SJCRH30 (cell line): Measurements from ENCODE around the gene ARFGAP1. TPM values are rescaled to one million over a fixed set of nuclear protein-coding genes. Genes with fewer than 3 reads are reported as not detected.
A peak's percentile ranks its signal among the peaks of the same experiment; 100 is the strongest.

Source experiments
- DNase-seq, 2 experiments: peaks; one replicate each; pipeline ENCODE4 v3.0.0-alpha.2; 2015 to 2020
- H3K27ac ChIP-seq: fragments of 250-450 bp; sonication (Bioruptor Pico); 2 replicates; pipeline ENCODE4 v1.5.1; 2020; ENCODE audit warnings: mild to moderate bottlenecking, moderate library complexity
- H3K27me3 ChIP-seq: fragments of 250-450 bp; sonication (Bioruptor Pico); 2 replicates; pipeline ENCODE4 v1.5.1; 2020; ENCODE audit warnings: mild to moderate bottlenecking, moderate library complexity
- H3K36me3 ChIP-seq: fragments of 250-450 bp; sonication (Bioruptor Pico); 2 replicates; pipeline ENCODE4 v1.5.1; 2020; ENCODE audit warnings: mild to moderate bottlenecking, moderate library complexity
- H3K4me1 ChIP-seq: fragments of 250-450 bp; sonication (Bioruptor Pico); 2 replicates; pipeline ENCODE4 v1.5.1; 2020; ENCODE audit warnings: mild to moderate bottlenecking, moderate library complexity
- H3K4me3 ChIP-seq: fragments of 250-450 bp; sonication (Bioruptor Pico); 2 replicates; pipeline ENCODE4 v1.5.1; 2020; ENCODE audit warnings: mild to moderate bottlenecking, moderate library complexity
- H3K9me3 ChIP-seq: fragments of 250-450 bp; sonication (Bioruptor Pico); replicated peaks from 2 replicates; pipeline ENCODE4 v1.5.1; 2020; ENCODE audit warnings: mild to moderate bottlenecking, moderate library complexity
- total RNA-seq: library from RNA; depleted of rRNA; stranded (reverse); fragments of >200 nt; shearing (Covaris generic); gene quantifications from 2 replicates; pipeline ENCODE4 v1.2.3, GENCODE V29; 2014

Gene ARFGAP1
- total RNA-seq, 1 experiment from 2014 or later: 96.8 TPM

DNA sequence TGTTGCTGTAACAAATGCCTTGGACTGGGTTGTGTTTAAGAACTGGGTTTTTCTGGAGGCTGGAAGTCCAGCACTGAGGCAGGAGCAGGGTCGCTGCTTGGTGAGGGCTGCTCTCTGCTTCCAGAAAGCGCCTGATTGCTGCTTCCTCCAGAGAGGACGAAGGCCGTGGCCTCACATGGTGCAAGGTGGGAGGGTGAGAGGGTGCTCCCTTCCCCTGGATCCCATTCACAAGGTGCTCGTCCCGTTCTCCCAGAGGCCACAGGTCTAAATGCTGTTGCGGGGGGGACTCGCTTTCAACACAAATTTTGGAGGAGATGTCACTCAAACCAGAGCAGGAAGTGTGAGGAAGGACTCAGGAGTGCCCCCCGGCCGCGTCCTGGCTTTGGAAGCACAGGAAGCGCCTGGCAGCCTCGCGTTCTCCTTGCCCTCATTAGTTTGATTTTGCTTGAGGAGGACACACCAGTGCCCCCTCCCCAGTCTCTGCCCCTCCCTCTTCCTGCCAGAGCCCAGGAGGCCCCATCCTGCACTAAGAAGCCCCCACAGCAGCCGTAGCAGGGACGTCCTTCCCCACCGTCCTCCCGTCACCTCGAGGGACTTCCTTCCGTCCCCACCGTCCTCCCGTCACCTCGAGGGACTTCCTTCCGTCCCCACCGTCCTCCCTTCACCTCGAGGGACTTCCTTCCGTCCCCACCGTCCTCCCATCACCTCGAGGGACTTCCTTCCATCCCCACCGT, 10.7 kb upstream of the ARFGAP1 start:
- H3K9me3 ChIP-seq: no peaks in the 10 kb centered on the region
- H3K27me3 ChIP-seq: peaks cover 60% of the 10 kb centered on the region
- H3K36me3 ChIP-seq: no peaks in the 10 kb centered on the region
- no peak for DNase-seq
- peaks cover 37% of the 10 kb centered on the region for H3K4me1 ChIP-seq
- H3K27ac ChIP-seq: no peak overlapping the region
- H3K4me3 ChIP-seq: no peak overlapping the region

DNA sequence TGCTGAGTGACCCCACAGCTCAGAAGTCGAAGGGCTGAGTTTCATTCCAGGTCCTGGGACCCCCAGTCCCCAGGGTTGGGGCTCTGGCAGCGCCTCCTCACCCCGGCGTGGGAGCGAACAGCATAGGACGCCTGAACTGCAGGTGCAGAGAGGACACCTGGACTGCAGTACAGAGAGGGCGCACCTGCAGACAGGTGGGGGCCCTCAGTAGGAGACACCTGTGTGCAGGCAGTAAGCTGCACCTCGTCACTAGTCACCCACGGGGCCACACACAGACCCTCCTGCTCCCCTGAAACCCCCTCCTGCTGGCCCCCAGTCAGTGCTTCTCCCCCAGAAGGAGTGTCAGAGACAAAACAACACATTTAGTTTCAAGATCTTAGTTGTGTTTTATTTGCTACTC, 9.8 kb upstream of the ARFGAP1 start:
- Histone ChIP-seq H3K27me3 (peaks cover 60% of the 10 kb centered on the region), H3K27ac (no peak overlapping the region), H3K4me1 (peaks cover 46% of the 10 kb centered on the region), H3K9me3 (no peaks in the 10 kb centered on the region), H3K36me3 (no peaks in the 10 kb centered on the region), H3K4me3 (no peak overlapping the region)
- no peak for DNase-seq

DNA sequence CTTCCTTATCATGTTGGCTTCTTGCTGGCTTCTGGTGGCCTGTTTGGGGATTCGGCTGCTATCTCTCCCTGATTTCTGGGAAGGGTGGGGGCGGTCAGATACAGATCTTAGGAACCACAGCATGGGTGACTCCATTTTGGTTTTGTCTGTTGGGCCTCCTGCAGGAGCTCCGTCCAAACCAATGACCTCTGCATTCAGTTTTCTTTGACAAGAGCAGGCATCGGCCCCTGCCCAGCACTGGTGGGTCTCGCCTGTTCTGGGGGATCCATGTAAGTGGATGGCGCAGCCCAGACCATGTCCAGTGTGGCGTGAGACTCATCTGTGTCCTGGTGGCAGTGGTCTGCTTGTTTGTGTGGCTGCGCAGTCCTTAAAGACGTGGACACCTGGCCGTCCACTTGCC, 8.6 kb upstream of the ARFGAP1 start:
- H3K9me3 ChIP-seq: no peaks in the 10 kb centered on the region
- H3K4me3 ChIP-seq: no peak overlapping the region
- DNase-seq: no peak
- H3K27ac ChIP-seq: no peak overlapping the region
- peaks cover 48% of the 10 kb centered on the region for H3K27me3 ChIP-seq
- peaks cover 57% of the 10 kb centered on the region for H3K4me1 ChIP-seq
- no peaks in the 10 kb centered on the region for H3K36me3 ChIP-seq

DNA sequence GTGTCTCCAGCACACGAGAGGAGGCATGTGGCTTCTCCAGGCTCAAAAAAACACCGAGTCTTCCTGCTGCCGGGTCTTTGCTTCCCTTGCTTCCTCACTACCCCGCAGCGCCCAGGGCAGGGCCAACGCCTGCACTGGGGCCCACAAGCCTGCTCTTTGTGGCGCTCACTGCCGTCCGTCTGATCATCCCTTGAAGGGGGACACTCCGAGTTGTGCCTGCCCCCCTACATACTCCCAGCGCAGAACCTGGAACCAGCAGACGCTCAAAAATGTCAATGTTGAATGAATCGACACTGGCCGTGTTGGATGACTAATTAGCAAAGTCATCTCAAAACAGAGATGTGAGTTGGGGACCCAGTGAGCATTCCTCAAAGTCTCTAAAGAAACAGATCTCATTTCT, 8.1 kb upstream of the ARFGAP1 start:
- Histone ChIP-seq H3K27me3 (peaks cover 43% of the 10 kb centered on the region), H3K27ac (no peak overlapping the region), H3K4me3 (no peak overlapping the region), H3K9me3 (no peaks in the 10 kb centered on the region), H3K36me3 (no peaks in the 10 kb centered on the region), H3K4me1 (peaks cover 60% of the 10 kb centered on the region)
- DNase-seq: peak in 1 of 2 experiments; percentile 56

DNA sequence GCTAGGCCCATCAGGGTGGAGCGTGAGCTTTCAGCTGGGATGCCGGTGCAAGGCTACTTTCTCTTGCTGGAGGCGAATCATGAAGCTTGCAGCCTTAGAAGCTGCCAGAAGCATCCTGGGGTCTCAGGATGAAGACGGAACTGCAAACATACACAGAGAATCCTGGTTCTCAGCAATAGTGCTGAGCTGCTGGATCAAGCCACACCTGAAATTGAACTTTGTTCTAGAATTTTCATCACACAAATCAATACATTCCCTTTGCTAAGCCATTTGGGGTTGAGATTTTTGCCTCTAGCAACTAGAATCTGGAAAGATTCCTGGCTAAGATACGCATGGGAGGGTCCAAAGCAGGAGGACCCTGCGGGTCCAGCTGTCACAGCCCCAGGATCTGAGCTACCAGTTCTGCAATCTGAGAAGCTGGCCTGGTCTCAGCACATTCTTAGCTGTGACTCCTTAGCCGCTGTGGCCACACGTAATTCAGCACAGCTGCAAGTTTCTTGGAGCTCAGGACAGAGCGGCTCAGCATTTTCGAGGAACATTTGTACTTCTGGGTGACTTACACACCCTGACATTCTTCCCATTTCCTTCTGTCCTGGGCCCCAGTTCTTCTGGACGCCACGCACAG, 6.6 kb upstream of the ARFGAP1 start:
- Histone ChIP-seq H3K4me3 (no peak overlapping the region), H3K9me3 (no peaks in the 10 kb centered on the region), H3K4me1 (peaks cover 64% of the 10 kb centered on the region), H3K27ac (no peak overlapping the region), H3K27me3 (peaks cover 28% of the 10 kb centered on the region), H3K36me3 (no peaks in the 10 kb centered on the region)
- DNase-seq: peak; percentile 89 to 94

DNA sequence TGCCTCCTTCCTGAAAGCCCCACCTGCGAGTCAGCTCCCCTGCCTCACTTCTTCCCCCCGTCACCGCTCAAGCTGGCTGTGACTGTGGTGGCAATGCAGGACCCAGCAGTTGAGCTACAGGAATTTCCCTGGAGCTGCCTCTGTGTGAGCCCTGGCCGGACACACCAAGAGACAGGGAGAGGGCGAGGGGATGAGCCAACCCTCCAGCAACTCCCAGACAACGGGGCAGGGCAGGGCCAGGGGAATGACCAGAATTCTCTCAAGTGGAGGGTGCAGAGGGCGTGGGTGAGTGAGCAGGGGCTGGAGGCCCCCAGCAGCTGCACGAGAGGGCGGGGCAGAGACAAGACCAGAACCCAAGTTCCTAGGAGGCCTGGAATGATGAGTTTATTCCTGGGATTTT, 4.9 kb upstream of the ARFGAP1 start:
- H3K36me3 ChIP-seq: no peaks in the 10 kb centered on the region
- no peaks in the 10 kb centered on the region for H3K9me3 ChIP-seq
- no peak overlapping the region for H3K27ac ChIP-seq
- no peak overlapping the region for H3K4me3 ChIP-seq
- peaks cover 17% of the 10 kb centered on the region for H3K27me3 ChIP-seq
- DNase-seq: peak; percentile 77 to 82
- peaks cover 66% of the 10 kb centered on the region for H3K4me1 ChIP-seq

DNA sequence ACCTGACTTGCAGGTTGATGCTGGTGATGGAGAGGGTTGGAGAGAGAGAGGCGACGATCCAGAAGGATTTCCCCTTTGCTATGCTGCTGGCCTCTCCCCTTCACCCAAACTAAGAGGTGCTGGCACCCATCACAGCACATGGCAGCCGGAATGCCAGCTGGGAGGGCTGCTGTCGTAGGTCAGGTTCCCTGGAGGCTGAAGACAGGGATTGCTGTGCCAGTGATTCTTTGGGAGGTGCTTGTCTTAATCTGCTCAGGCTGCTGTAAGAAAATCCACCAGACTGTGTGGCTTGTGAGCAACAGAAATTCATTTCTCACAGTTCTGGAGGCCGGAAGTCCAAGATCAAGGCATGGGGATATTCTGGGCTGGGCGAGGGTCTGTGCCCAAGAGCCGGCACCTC, 4.4 kb upstream of the ARFGAP1 start:
- Histone ChIP-seq H3K9me3 (no peaks in the 10 kb centered on the region), H3K4me1 (peaks cover 66% of the 10 kb centered on the region), H3K27me3 (peaks cover 13% of the 10 kb centered on the region), H3K4me3 (peak overlapping the region; percentile 0; the same call in 1 of the 2 replicates), H3K36me3 (no peaks in the 10 kb centered on the region), H3K27ac (no peak overlapping the region)
- DNase-seq: no peak

DNA sequence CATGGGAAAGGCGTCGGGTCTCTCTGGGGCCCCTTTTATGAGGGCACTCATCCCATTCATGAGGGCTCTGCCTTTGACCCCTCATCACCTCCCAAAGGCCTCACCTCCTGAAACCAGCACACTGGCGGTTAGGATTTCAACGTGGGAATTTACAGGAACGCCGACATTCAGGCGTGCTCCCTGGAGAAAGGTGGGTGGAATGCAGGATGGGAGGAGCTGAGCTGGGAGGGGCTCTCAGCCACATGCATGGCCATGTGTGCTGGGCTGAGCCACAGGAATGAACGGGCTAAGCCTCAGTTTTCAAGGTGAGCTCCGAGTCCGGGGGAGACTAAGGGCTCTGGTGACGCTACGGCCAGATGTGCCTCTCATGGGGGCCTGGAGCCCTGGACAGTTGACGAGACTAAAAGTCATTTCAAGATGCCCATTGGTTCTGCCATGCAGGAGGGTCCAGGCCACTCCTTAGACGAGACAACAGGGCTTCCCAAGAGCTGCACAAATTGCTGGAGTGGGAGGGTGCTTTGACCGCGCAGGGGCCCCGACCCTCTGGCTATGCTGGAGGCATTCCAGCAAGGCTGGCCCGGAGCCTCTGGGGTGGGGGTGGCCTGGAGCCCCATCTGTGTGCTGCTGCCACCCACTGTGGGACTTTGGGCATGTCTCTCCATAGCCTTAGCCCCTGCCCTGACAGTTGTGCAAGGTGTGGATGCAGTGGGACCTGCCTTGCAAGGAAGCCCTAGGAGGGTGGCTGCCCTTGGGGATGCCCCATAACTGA, 3.8 kb upstream of the ARFGAP1 start:
- peak overlapping the region; percentile 0; the same call in 1 of the 2 replicates for H3K4me3 ChIP-seq
- peak in 1 of 2 experiments; percentile 52 for DNase-seq

DNA sequence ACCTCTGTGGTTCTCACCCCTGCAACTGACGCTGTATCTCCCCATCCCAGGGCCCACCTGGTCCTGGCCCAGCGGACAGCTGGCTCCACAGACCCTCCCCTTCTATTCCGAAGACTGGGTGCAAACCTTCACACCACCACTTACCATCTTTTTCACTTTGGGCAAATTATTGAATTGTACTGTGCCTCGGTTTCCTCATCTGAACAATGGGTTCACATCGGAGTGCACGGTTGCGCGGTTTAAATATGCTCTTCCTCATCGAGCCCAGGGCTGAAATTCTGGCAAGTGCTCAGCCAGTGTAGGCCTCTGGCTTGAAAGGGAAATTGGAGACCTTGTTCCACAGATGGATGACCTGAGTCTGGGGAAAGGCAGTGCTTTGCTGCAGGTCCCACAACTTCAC, 2.9 kb upstream of the ARFGAP1 start:
- Histone ChIP-seq H3K4me3 (no peak overlapping the region), H3K36me3 (no peaks in the 10 kb centered on the region), H3K9me3 (no peaks in the 10 kb centered on the region), H3K4me1 (peaks cover 69% of the 10 kb centered on the region), H3K27me3 (no peaks in the 10 kb centered on the region; the same call in 1 of the 2 replicates), H3K27ac (no peak overlapping the region)
- no peak for DNase-seq

More for the DNA sequence above, 3.8 kb upstream of the ARFGAP1 start:
- no peaks in the 10 kb centered on the region for H3K36me3 ChIP-seq
- H3K9me3 ChIP-seq: no peaks in the 10 kb centered on the region
- H3K27ac ChIP-seq: no peak overlapping the region
- peaks cover 7% of the 10 kb centered on the region for H3K27me3 ChIP-seq
- peaks cover 71% of the 10 kb centered on the region for H3K4me1 ChIP-seq

DNA sequence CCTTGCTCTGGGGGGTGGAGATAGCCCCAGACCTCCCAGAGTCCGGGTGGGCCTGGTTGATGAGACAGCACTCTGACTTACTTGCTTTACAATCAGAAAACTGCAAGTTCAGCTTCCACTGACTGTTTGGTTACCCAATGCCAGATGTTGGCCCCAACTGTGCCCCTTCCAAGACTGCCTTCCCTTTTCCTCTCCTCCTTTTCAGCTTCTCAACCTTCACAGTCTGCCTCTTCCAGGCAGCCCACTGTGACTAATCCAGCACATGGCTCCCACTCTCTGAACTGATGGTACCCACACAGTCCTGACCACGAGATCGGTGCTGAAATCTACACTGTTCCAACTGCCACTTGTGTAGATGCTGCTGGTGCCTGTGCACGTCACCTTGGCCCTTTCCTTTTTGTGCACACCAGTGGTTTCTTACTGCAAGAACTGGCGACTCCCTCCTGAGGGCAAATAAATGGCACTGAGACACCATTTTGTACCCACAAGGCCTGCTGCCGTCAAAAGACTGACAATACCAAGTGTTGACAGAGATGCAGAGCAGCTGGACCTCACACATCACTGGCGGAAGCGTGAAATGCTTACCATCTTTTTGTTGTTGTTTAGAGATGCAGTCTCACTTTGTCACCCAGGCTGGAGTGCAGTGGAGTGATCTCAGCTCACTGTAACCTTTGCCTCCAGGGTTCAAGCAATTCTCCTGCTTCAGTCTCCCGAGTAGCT, 1.8 kb upstream of the ARFGAP1 start:
- peak in 1 of 2 experiments; percentile 68 for DNase-seq

DNA sequence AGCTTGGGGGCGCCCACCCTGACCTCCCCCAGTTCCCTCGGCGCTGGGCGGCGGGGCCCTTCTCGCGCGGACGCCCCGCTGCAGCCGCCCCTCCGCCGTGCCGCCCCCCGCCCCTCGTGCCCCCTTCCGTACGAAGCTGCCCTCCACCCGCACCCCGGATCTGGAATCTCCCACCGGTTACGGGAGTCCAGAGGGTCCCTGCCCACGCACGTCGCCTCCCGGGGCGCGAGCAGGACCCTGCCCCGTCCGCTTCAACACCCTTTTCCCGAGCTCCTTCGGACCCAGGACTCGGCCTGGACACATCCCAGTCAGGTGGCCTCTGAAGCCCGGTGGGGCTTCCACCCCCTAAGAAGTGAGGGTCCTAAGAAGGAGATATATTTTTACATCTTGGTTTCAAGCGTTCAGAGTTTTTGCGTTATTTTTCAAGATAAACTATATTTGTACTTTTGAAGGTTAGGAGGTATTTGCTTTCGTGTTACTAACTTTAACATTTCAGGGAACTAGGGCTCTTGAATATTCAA, 506 bp downstream of the ARFGAP1 start:
- Histone ChIP-seq H3K9me3 (no peaks in the 10 kb centered on the region), H3K27ac (no peak overlapping the region), H3K27me3 (no peaks in the 10 kb centered on the region), H3K4me3 (peak overlapping the region; percentile 90), H3K4me1 (peaks cover 41% of the 10 kb centered on the region), H3K36me3 (peaks cover 23% of the 10 kb centered on the region)
- no peak for DNase-seq

More for the DNA sequence above, 1.8 kb upstream of the ARFGAP1 start:
- Histone ChIP-seq H3K27me3 (no peaks in the 10 kb centered on the region), H3K4me3 (no peak overlapping the region), H3K4me1 (peaks cover 60% of the 10 kb centered on the region), H3K27ac (no peak overlapping the region; the same call in 1 of the 2 replicates), H3K9me3 (no peaks in the 10 kb centered on the region), H3K36me3 (peaks cover 1% of the 10 kb centered on the region)

DNA sequence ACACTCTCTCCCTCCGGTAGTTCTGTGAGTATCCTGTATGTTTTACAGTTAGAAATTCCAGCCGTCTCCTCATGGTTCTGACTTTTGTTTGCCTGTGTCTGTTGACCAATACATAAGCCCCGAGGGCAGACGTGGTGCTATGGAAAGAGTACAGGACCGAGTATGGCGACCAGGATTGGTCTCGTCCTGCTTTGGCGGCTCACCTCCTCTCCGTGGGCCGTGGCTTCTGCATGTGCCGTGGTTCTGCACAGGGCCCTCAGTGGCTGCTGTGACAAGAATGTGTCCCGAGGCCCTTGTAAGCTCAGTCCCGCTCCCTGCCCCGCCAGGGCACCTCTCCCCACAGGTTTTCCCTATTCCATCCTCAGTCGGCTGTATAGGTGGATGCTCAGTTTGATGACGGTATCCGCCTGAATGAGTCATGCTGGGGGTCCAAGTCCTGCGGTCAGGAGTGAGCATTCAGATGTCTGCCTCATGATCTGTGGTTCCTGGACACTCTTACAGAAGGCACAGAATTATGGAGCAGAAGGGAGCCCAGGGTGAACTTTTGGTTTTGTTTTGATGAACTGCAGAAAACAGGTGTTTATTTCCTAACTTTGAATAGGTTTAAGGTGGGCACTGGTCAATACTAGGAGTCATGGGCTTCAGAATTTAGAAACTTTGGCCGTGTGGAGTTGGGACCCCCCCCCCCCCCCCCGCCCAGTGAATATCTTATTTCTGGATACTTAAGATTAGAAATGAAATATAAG, 1.2 kb downstream of the ARFGAP1 start:
- Histone ChIP-seq H3K4me3 (peak overlapping the region; percentile 90), H3K9me3 (no peaks in the 10 kb centered on the region), H3K27ac (no peak overlapping the region), H3K27me3 (no peaks in the 10 kb centered on the region), H3K4me1 (peaks cover 34% of the 10 kb centered on the region), H3K36me3 (peaks cover 28% of the 10 kb centered on the region)
- DNase-seq: no peak

DNA sequence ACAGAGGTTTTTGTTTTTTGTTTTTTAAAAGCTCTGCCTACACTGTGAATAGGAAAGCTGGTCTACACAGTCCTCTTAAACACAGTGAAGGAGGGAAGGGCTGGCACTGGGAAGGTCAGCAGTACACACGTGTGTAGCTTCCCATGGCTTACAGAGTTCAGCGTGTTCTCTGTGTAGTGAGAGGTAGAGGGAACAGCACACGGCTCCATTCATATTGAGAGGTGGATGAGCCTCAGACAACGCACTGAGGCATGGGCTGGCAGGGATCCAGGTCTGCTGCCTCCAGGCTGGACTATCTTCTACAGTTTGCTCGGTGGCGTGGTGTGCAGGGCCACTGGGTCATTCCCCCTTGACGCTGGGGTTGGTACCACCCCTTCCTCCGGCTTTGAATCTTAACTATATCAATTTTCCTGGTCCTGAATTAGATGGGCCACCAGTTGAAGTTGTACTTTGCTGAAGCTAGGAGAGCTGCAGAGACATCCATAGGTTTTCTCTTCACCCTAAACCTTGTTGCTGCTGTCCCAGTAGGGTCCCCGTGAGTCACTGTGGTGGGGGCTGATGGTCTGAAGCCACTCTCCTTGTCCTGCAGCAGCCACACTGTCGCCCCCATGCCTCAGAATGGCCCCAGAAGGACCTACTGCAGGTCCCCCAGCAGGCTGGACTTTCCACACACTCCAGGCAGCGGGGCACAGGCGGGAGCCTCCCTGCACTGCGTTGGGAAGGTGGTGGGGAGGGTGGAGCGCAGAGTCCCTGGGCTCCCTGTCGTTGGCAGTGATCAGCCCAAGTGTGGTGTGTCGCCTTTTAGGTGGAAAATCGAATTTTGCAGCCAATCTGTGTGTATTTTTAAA, 2.0 kb downstream of the ARFGAP1 start:
- DNase-seq: no peak
- H3K27ac ChIP-seq: no peak overlapping the region
- H3K4me3 ChIP-seq: no peak overlapping the region
- H3K9me3 ChIP-seq: no peaks in the 10 kb centered on the region
- H3K27me3 ChIP-seq: no peaks in the 10 kb centered on the region
- peaks cover 35% of the 10 kb centered on the region for H3K36me3 ChIP-seq
- H3K4me1 ChIP-seq: peaks cover 26% of the 10 kb centered on the region
